GM18499 (cell line): Measurements from ENCODE around the gene TNNT2.

ENCODE experiments used
- ATAC-seq: cut with Tn5 transposase; IDR thresholded peaks from one replicate; pipeline ENCODE4 v1.9.1; 2021; ENCODE audit warnings: moderate number of reproducible peaks; ENCODE audit not compliant: insufficient read depth, unreplicated experiment

TNNT2 gene

DNA sequence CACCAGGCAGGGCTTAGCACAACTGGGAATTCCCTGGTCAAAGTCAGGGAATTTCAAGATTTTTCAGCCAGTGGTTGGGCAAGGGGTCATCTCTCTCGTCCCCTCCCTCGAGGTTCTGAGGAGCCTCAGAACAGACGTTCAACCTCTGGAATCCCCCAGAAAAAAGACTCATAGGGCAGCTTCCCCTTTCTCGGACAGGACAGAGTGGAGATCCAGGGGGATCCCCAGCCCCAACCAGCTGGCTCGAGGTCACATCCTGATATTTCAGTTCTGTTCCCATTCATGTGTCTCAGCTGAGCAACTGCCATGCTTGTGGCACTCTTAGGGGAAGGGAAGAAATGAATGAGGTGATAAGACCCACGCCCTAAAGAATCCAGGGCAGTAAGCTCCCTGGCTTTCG lies 26.6 kb upstream of the TNNT2 start:
- no peak for ATAC-seq

- ATAC-seq = no peak
Observed at GRCh38 chr1:201403359-201403758, 25.9 kb upstream of the TNNT2 start.

DNA sequence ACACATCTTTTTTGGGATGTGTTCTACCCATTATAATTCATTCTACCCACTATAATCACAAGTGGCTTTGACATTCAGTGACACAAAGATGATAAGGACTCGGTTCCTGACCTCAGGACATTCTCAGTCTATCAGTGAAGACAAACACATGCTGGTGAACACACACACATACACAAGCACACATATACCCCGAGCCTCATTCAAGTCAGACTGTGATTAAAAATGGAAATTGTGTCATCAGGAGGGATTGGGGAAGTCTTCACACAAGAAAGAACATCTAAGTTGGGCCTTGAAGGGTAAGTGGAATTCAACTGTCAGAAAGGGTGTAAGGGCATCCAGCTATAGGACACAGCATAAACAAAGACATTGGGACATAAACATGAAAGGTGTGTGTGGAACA lies 24.2 kb upstream of the TNNT2 start:
- ATAC-seq = no peak

GRCh38 chr1:201400852-201401230 lies 23.4 kb upstream of the TNNT2 start:
- no peak for ATAC-seq

GRCh38 chr1:201400212-201400851 lies 22.9 kb upstream of the TNNT2 start:
- no peak for ATAC-seq

DNA sequence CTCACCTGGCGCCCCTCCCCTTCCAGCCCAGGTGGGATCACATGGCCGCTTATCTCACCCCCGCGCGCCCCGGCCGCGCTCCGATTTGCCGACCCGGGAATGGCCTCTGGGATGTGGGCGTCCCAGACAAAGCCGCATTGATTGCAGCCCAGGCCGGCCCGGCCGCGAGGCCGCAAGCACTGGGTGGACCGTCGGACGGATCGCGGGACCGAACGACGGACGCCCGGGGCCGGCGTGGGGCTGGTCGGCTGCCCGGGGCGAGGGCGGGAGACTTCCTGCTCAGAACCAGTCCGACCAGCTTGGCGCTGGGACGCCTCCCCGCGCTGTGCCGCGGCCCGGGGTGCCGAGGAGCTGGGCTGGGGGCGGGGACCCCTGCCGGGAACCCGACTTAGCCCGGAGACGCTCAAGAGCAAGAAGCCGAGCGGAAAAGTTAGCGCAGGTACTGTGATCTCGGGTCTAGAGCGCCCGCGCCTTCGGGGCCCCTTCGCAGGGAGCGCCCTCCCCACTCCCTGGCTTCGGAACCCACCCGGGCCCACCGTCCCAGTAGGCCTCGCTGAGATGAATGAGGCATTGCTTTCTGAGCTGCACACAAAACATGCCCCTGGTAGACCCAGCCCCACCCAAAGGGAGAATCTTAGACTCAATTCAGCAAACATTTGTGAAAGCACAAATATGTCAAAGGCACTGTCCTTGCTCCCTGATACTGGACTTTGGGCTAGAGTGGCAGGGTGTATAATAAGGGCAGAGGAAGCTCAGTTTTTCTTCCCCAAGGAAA lies 22.1 kb upstream of the TNNT2 start:
- ATAC-seq = no peak

GRCh38 chr1:201399018-201399351 lies 21.5 kb upstream of the TNNT2 start, which contains the start of gene LAD1:
LAD1 (minus strand) TSS chr1:201399324; CDS start chr1:201399306, 18 bp downstream.
- no peak for ATAC-seq

- ATAC-seq = no peak
Observed at GRCh38 chr1:201397675-201398074, 20.2 kb upstream of the TNNT2 start.

DNA sequence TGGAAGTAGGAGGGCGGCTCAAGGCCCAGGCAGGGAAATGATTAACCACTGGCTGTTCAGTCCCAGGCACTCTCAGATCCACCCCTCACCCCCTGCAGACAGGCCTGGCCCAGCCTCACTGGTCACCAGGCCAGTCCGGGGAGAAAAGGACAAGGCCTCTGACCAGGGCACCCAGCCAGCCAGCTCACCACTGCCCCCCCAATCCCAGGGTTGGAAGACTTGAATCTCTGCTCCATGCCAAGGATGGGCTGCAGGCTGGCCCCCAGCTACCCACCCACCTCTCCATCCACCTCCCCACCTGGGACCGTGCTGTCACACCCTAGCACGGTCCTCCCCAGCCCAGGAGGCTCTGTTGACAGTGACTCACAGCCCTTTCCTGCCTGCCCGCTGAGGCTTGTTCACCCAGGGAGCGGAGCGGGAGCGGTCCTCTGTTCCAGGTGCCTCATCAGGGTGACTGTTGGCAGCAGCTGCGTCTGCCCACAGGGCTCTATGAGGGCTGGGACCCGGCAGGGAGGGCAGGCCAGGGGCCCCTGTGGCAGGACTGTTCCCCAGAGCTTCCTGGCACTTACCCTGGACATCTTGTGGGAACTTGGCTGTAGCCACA lies 19.5 kb upstream of the TNNT2 start:
- no peak for ATAC-seq

GRCh38 chr1:201395936-201396335 lies 18.5 kb upstream of the TNNT2 start:
- ATAC-seq = no peak

- ATAC-seq = no peak
Observed at GRCh38 chr1:201394591-201394990, 17.1 kb upstream of the TNNT2 start.

GRCh38 chr1:201393076-201393475 lies 15.6 kb upstream of the TNNT2 start:
- ATAC-seq = no peak

GRCh38 chr1:201391651-201392511 lies 14.4 kb upstream of the TNNT2 start:
- ATAC-seq = no peak

GRCh38 chr1:201391225-201391624 lies 13.7 kb upstream of the TNNT2 start:
- ATAC-seq = no peak

DNA sequence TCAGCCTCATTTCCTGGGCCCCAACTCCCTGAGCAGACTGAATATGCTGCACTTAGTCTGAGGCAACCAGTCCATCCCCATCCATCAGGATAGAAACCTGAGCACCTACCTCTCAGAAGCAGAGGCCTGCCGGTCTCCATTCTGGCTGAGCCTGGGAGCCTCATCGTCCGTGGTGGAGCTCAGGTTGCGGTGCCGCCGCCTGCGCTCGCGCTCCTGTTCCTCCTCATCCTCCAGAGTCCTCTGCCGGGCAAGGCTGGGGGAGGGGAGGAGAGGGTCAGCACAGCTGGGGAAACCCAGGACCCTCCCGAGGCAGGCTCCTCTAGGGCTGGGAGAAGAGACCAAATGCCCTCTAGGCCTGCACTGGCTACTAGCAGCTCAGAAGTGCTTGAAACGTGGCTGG lies 11.6 kb upstream of the TNNT2 start:
- ATAC-seq = no peak

- ATAC-seq = no peak
Observed at GRCh38 chr1:201386208-201386607, 8.7 kb upstream of the TNNT2 start.

DNA sequence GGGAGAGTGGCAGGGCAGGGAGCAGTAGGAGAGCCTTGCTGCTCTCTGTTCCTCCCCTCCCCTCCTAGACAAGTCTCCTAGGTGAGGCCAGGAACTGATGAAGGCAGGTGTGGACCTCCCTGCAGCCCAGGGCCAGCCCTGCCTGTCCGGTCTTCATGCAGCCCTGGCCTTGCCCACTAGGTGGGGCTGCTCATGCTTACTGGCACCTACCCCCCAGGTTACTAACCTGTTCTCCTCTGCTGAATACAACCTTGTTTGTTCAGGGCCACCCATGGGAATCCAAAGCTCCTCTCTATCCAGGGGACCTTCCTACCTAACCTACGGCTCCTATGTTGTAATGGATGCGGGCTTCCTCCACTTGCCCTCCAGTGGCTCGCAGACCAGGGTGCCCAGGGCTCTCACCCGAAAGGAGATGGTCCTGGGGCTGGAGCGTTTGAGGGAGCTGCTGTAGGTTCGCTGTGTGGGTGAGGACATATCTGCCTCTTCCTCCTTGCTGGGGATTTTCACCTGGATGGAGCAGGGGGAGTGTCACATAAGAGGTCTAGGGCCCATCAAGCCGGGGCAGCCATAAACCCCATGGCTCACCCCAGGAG lies 7.9 kb upstream of the TNNT2 start:
- ATAC-seq = no peak

GRCh38 chr1:201384406-201384782 lies 6.9 kb upstream of the TNNT2 start:
- no peak for ATAC-seq

DNA sequence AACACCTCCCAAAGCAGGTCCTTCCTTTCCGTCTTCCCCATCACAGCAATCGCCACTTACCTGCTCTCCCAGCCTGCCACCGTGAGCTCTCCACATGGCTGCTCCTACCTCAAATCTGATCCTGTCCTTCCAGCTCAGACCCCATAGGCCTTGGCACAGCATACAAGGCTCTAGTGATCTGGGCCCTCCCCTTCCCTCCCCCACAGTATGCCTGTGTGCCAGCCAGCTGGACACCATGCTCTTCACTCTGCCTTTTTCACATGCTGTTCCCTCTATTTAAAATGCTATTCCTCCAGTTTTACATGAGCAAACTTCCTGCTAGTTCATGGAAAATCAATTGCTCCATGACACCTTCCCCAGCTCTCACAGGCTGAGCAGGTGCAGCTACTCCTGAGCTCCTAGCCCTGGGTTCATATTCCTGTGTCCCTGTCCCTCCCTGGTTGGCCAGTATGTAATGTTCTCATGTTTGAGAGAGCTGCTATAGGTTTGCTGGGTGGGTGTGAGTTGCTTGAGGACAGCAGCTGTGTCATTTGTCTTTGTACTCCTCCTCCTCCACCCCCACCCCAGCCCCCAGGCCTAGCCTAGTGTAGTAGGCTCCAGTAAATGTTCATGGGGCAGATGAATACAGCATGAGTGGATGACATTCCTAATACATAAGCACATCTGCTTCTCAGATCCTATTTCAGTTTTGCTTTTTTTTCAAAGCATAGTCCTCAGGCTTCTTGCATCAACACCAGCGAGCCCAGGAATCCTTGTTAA lies 6.3 kb upstream of the TNNT2 start:
- no peak for ATAC-seq

- ATAC-seq = no peak
Observed at GRCh38 chr1:201381130-201381529, 3.6 kb upstream of the TNNT2 start.
